GM19025 (cell line): ENCODE results near the gene PAQR4.
"Not testable (repeated sequence)": the region's sequence is repeated elsewhere in the genome, so short reads cannot be mapped to it uniquely, and the experiment has no call there.

ENCODE experiments used
- ATAC-seq: cut with Tn5 transposase; IDR thresholded peaks from one replicate; pipeline ENCODE4 v1.9.1; 2021; ENCODE audit warnings: mild to moderate bottlenecking, low read depth, moderate library complexity; ENCODE audit not compliant: unreplicated experiment

The PAQR4 gene

DNA sequence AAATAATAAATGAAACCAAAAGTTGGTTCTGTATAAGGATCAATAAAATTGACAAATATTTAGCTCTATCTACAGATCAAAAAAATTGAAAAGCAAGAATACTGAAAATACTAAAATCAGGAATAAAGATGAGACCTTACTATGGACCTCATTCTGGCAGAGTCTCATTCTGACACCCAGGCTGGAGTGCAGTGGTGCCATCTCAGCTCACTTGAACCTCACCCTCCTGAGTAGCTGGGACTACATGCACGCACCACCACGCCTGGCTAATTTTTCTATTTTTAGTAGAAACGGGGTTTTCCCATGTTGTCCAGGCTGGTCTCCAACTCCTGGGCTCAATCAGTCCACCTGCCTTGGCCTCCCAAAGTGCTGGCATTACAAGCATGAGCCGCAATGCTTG is 27.1 kb upstream of the PAQR4 start:
- no peak for ATAC-seq

DNA sequence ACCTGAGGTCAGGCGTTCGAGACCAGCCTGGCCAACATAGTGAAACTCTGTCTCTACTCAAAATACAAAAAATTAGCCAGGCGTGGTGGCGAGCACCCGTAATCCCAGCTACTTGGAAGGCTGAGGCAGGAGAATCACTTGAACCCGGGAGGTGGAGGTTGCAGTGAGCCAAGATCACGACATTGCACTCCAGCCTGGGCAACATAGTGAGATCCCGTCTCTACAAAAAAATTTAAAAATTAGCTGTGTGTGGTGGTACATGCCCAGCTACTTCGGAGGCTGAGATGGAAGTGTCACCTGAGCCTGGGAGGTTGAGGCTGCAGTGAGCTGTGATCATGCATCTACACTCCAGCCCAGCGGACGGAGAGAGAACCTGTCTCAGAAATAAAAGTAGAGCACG is 25.4 kb upstream of the PAQR4 start:
- not testable (repeated sequence) for ATAC-seq

DNA sequence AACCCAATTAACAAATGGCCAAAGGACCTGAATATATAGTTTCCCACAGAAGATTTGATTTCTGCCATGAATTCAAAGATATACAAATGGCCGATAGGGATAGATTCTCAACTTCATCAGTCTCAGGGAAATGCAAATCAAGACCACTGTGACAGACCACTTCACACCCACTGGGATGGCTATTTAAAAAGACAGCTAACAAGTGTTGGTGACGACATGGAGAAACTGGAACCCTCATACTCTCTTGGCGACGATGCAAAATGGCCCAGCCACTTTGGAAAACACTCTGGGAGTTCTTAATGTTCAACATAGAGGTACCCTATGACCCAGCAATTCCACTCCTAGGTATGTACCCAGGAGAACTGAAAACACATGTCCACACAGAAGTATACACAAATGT is 22.5 kb upstream of the PAQR4 start:
- ATAC-seq, result no peak

DNA sequence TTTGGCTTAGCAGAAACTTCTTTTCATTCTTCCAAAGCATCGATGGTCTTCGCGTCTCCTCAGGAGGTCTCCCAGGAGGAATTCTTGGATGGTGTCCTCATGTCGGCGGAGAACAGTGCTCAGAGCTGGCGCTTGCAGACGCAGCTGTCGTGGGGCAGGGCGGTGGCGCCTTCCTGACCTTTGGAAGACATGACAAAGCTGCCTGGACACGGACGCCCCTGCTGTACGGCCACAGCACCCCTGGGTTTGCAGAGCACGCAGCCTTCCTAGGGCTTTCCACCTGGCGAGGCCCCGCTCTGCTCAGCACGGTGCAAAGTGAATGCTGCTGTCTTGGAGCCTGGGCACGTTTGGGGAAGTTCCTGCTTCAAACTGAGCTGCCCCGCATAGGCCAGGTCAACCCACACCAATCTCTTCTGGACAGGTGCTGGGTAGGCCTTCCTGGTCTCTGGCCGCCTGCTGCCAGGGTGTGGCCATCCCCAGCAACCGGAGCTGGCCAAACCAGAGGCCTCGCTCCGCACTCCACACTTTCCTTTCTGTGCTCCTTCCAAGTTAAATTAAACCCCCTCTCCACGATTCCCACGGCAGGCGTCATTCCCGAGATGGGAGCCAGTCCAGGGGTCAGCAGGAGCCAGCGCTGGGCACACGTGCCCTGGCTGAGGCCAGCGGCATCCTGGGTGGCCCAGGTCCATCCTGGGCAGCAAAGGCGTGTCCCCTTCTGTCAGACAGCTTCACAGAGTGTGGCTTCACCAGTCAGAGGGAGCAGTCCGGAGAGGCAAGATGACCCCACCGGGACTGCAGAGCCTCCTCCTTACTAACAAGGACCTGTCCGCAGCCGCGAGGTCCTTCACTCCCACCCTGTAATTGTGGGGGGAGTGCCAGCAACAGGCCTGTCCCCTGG is 20.1 kb upstream of the PAQR4 start:
- no peak for ATAC-seq

DNA sequence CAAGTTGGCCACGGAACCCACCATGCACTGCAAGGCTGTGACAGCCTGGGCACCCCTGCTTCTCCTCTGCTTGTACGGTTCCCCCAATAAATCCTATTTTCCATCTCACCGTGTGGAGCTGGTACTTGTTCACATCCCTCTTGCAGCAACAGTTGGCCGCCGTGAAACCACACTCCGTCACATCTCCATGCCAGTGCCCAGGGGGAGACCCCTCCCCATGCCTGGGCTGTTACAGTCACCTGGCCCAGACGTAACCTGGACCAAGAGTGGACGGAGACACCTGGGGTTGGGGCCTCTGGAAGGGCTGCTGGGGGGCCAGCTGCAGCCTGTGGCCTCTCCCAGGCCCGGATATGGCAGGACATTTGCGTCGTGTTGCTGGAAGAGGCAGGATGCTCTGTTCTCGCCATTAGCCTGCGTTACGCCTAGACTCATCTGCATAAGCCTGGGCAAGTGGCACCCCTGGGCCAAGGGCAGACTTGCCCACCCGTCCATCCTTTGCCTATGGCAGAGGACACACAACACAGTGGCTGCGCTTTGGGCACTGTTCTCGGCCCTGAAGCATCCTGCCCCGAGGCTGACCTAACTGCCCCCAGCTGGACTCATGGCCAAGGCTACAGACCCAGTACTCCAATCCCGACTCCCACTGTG is 19.3 kb upstream of the PAQR4 start:
- no peak for ATAC-seq

DNA sequence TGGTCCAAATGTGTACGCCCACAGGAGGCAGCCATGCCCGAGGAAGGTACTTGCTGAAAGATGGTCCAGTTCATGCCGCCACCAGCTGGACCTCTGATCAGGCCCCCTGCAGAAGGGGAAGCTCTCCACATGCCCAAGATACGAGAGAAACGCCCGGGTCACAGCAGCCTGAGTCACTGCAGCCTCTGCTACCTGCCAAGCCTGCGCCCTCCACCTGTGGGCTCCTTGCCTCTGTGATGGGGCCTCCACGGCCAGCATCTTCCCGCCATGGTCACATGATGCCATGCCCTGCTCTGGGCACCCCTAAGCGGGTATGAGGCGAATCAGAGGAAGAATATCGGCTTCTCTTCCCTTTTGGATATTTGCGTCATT is 18.8 kb upstream of the PAQR4 start:
- no peak for ATAC-seq

DNA sequence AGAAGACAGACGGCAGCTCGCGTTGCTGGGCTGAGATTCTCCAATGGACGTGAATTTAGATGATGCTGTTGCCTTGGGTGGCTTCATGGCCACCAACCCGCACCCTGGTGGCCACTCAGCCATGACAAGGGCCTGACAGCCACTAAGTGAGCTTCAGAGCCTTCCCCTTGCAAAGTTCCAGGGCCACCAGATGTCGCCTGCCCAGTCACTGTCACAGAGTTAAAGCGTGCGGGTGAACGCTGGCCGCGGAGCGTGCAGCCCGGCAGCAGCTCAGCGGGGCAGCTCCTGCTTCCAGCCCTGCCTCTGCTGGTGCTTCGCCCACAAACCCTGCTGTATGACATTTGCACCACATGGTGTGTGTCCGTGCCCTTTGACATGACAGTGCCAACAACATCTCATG is 18.4 kb upstream of the PAQR4 start:
- ATAC-seq, result no peak

DNA sequence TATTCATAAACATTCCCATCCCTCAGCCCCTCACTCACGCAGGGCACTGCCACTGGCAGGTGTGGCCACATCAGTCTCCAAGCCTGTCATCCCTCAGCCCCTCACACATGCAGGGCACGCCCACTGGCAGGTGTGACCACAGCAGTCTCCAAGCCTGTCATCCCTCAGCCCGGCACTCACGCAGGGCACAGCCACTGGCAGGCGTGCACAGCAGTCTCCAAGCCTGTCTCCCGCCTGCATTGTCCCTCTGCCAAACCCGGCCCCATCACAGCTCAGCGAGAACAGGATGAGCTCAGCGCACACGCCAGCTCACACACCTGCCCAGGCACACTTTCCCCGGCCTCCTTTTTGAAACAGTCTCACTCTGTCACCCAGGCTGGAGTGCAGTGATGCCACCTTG is 16.5 kb upstream of the PAQR4 start:
- ATAC-seq, result no peak

DNA sequence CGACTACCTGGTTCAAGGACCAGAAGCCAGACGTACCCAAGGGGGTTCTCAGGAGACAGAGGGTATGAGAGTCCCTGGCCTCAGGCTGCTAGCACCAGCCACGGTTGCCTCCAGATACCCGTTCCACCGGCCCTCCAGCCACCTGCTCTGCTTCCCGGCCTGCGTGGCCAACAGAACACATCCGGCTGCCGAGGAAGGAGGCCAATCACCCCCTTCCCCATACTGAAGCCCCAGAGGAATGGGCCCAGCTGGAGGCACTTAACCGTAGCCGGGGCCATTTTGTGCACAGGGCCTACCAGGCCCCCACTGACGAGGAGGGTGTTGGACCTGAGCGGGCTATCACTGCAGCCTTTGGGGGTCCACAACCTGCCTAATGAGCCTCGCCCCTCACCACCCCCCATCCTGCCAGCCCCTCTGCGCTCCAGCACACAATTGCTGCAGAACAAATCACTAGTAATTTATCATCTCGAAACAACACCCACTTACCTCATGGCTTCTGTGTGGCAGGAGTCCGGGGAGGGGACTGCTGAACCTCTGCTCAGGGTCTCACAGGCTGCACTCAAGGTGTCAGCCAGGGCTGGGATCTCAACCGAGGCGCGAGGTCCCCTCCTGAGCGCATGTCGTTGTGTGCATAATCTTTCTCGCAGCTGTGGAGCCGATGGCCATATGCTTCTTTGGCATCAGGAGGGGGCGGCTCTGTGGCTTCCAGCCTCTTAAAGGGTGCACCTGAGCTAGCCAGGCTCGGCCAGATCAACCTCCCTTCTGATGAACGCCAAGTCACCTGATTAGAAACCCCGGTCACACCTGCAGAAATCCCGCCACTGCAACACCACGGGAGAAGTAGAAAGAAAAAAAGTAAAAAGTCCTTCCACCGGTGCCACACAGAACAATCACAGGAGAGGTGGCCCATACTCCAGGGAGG is 15.2 kb upstream of the PAQR4 start:
- ATAC-seq, result no peak

DNA sequence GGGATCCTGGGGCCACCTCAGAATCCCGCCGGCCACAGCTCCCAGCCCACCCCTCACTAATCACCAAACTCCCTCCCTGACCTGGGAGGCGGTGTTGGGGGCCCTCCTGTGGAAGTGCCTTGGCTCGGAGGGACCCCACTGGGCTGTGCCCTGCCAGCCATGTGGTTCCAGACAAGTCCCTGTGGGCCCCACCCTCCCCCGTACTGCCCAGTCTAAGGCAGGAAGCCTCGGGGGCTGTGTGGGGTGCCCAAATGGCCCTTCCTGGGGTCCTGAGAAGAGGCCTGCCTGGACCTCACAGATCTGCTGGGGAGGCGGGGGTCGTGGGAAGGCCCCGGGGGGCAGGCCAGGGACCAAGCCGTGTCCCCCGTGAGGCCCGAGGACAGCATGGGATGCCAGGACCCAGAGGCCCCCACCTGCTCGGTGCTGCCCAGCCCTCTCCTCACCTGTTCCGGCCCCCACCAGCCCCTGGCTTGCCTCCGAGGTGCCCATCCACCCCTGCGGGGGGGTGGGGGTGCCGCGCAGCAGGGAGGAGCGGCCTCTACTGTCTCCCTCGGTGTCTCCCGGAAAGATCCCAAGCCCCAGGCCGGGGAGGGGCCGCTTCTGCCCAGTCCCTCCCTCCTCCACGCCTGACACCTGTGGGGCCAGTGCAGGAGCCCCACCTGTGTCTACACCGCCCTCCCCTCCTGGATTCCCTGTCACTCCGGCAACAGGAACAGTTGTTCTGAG is 14.3 kb upstream of the PAQR4 start:
- no peak for ATAC-seq

DNA sequence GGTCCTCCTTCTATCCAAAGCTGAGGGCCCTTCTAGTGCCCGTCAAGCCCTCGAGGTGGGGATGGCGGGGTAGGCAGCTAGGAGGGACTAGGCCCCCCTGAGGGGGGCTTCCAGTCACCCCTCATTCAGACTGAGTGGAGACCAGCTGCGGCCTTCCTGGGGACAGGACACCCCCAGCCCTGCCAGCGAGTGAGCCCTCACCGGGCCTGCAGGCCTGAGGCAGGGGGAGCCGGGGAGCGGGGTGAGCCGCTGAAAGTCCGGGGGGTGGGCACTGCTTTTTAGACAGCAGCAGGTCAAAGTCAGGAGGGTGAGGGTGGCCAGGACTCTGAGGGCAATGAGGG is 13.7 kb upstream of the PAQR4 start:
- no peak for ATAC-seq

DNA sequence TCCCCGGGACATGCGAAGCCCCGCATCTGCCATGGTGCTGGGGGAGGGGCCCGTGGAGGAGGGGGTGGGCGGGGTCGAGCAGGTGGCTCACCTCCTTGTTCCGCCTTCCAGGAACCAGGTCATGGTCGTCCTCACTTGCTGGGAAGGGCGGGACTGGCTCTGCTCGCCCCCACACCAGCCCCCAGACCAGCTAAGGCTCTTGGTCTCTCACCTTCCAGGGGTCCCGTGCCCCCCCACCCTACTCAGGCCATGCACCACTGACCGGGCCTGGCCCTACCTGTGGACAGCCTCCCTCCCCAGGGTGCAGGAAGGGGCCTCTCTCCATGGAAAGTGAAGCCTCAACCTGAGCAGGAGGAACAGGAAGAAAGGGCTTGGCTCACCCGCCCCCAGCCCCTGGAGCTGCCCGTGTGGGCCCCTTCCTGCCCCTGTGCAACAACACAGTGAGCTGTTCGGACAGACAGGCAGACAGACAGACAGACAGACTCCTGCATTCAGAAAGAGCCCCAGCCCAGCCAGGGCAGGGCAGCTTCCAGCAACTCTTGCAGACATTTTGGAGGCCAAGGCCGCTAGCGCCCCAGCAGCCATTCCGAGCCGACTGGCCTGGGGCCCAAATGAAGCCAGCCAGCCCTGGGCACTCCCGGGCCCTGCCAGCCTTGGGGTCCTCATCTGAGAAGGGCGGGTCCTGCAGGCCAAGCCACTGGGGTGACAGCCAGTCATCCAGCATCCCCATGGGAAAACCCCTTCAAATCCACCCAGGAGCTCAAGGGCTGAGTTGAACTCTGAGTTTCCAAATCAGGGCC is 13.2 kb upstream of the PAQR4 start:
- ATAC-seq, result no peak

DNA sequence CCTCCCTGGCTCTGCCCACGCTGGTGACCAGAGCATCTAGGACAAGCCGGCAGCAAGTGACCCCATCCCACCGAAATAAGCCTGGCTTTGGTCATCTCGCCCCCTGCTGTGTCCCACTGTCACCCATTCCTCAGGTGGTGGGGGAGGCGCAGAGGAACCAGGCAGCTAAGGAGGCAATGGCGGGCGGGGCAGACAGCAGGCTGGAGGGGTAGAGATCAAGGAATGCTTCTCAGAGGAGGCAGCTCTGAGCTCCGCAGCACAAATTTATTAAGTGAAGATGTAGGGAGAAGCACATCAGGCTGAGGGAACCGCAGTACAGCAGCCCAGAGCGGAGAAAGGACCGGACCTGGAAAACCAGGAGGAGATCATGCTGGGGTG is 12.6 kb upstream of the PAQR4 start:
- no peak for ATAC-seq

DNA sequence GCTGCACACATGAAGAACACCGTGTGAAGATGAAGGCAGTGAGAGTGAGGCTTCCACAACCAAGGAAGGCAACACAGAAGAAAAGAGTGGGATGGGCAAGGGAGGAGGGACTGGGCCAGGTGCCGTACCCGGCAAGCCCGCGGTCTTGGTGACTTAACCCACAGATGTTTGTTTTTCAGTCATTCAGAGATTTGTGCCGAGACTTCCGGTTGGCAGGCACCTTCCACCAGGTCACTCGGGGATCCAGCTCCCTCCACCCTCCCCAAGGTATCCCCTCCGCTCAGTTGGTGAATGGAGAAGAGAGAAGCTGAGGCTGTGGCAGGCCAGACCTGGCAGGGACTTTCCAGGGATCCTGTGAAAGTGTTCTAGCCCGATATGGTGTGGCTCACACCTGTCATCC is 9.9 kb upstream of the PAQR4 start:
- no peak for ATAC-seq

DNA sequence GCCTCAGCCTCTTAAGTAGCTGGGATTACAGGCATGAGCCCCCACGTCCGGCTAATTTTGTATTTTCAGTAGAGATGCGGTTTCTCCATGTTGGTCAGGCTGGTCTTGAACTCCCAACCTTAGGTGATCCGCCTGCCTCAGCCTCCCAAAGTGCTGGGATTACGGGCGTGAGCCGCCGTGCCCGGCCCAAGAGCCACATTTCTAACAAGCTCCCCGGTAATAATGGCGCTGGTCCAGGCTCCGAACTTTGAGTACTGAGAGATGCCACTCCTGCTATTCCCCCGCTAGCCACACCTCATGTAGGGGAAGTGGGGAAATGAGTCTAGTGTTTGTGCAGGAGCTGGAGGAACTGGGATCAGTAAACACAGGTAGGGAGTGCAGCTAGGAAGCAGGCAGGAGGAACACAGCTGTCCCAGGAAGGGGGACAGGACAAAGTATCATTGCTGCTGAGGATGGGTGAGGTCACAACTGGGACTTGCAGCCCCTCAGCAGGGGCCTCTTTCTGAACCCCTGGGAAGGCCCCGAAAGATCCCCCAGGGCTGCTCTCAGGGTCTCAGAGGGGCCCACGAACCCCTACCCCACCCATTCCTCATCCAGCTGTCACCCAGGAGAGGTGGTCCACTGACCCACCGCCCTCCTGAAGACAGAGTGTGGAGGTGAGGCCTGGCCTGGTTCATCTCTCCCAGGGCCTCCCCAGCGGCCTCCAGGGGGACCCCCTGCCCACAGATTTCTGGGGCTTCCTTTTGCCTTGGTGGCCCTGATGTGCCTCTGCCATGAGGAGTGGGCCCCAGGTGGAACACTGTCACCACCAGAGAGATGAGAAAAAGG is 8.8 kb upstream of the PAQR4 start:
- ATAC-seq, result no peak

DNA sequence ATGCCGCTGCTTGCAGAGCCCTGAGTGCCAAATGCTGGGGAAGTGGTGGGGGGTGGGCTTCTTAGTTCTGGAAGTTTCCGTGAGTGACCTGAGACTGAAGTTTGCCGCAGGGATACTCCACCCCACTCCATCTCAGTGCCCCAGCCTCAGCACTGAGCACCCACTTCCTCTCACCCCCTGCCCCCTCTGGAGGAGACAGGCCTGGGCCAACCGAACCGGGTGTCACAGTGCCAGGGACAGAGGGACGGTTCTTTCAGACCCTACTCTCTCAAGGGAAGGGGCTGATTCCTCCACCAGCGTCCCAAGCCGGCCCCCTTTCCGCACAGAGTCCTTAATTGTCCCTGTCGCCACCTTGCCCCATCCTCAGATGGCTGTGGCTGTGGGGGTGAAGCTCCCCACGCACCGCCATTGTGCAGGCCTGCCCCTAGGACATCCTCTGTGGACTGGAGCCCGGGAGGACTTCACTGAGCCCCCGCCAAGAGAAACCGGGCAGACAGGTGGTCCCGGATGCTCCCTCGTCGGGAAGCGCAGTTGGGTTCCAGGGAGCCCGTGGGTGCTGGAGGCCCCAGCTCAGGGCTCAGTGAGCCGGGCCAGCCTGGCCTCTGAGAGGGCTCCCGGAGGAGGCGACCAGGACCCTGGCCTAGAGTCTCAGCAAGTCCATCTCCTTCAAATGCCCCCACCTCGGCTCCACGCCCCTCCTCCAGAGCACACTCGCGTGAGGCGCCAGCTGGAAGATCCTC is 6.6 kb upstream of the PAQR4 start:
- ATAC-seq, result no peak

DNA sequence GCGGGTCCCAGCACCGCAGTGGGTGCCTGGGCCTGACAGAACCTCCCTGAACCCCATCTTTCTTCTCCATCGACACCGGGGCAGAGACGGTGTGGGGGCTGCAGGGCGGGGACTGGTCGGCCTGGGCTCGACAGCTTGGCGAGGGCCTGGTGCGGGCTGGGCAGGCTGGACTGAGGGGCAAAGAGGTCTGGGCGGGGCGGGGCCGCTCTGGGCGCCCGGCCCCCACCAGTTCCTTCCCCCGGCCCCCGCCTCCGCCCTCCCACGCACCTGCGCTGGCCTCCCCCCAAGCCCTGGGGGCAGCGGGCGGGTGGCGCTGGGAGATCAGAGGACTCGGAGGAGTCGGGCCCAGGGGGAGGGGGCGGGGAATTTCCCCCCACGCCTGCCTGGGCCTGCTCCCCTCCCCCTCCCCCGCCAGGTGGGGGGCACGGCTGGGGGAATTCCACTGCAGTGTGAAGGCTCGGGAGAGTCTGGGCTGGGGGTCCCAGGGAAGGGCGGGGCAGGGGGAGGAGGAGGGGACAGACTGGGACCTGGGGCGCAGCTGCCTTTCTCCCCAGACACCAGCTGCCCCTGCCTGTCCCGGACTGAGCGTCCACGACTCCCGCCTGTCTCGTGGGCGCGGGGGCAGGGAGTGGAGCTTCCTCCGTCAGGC is 6.0 kb upstream of the PAQR4 start:
- no peak for ATAC-seq
